OCI-LY7 (cell line): Measurements from ENCODE around the gene SEMA5A. TPM values are rescaled to one million over a fixed set of nuclear protein-coding genes. Genes with fewer than 3 reads are reported as not detected.

Experiments used
- BruUV-seq: library from RNA; stranded (reverse); fragments of 400-500 nt; replicated peaks from 2 replicates; lab custom pipeline; 2021; lab: Mats Ljungman, UMichigan
- CTCF ChIA-PET: fragments of 300-600 bp; sonication (Branson Sonifier 250); formaldehyde crosslinking; loops from one replicate; lab custom pipeline; 2022; ENCODE audit warnings: antibody characterized with exemption; ENCODE audit not compliant: unreplicated experiment; lab: Charles Lee
- POLR2A ChIA-PET: fragments of 300-600 bp; sonication (Branson Sonifier 250); formaldehyde crosslinking; loops from one replicate; lab custom pipeline; 2022; ENCODE audit warnings: antibody characterized with exemption; lab: Charles Lee
- DNase-seq: peaks from one replicate; pipeline ENCODE4 v3.0.0-alpha.2; 2015; ENCODE audit warnings: low spot score
- H2AFZ ChIP-seq: fragments of 200-600 bp; sonication (generic), shearing (Covaris generic); 2 replicates; pipeline ENCODE4 v1.6.1; 2014; ENCODE audit warnings: mild to moderate bottlenecking, antibody characterized with exemption, low read length, moderate library complexity
- H3K27ac ChIP-seq: fragments of 200-600 bp; sonication (generic); 2 replicates; pipeline ENCODE4 v1.5.1; 2014; ENCODE audit warnings: mixed run types, low read depth, mild to moderate bottlenecking, moderate library complexity, low read length, inconsistent platforms; ENCODE audit not compliant: poor library complexity, severe bottlenecking
- H3K36me3 ChIP-seq: fragments of 200-600 bp; sonication (generic); 2 replicates; pipeline ENCODE4 v1.6.1; 2014; ENCODE audit warnings: mild to moderate bottlenecking, antibody characterized with exemption, low read length, moderate library complexity, mixed read lengths; ENCODE audit not compliant: insufficient read depth
- H3K4me1 ChIP-seq: fragments of 200-600 bp; sonication (generic); 2 replicates; pipeline ENCODE4 v1.5.1; 2014; ENCODE audit warnings: mild to moderate bottlenecking, low read length; ENCODE audit not compliant: insufficient read depth, poor library complexity, severe bottlenecking
- H3K4me2 ChIP-seq: fragments of 200-600 bp; sonication (generic); 2 replicates; pipeline ENCODE4 v1.6.1; 2014; ENCODE audit warnings: mild to moderate bottlenecking, low read length
- H3K4me3 ChIP-seq: fragments of 200-600 bp; sonication (generic); 2 replicates; pipeline ENCODE4 v1.5.1; 2014; ENCODE audit warnings: mild to moderate bottlenecking, low read depth, low read length; ENCODE audit not compliant: poor library complexity, severe bottlenecking
- H3K79me2 ChIP-seq: fragments of 200-600 bp; sonication (generic); 2 replicates; pipeline ENCODE4 v1.6.1; 2016; ENCODE audit warnings: low read depth, mild to moderate bottlenecking, low read length, moderate library complexity, mixed read lengths; ENCODE audit not compliant: insufficient read depth
- H3K9me2 ChIP-seq: fragments of 200-600 bp; sonication (generic); 2 replicates; pipeline ENCODE4 v1.6.1; 2016; ENCODE audit warnings: mild to moderate bottlenecking, low read length, mixed read lengths; ENCODE audit not compliant: insufficient read depth
- H3K9me3 ChIP-seq: fragments of 200-600 bp; sonication (generic); 2 replicates; pipeline ENCODE4 v1.6.1; 2014; ENCODE audit warnings: mild to moderate bottlenecking, mixed run types, low read length, mixed read lengths
- H4K20me1 ChIP-seq: fragments of 200-600 bp; sonication (generic); 2 replicates; pipeline ENCODE4 v1.6.1; 2014; ENCODE audit warnings: mild to moderate bottlenecking, antibody characterized with exemption, low read length, moderate library complexity, mixed read lengths; ENCODE audit not compliant: insufficient read depth
- CTCF ChIP-seq: fragments of 200-600 bp; sonication (generic); conservative IDR thresholded peaks from 2 replicates; pipeline ENCODE4 v1.5.1; 2014; ENCODE audit warnings: mild to moderate bottlenecking, antibody characterized with exemption, low read length, moderate library complexity, mixed read lengths
- EZH2phosphoT487 ChIP-seq: fragments of 200-600 bp; sonication (generic); IDR thresholded peaks from 2 replicates; pipeline ENCODE4 v1.6.1; 2018; ENCODE audit warnings: low read depth, borderline replicate concordance, mild to moderate bottlenecking, mixed run types, antibody characterized with exemption, low read length, moderate library complexity, mixed read lengths
- intact Hi-C: fragments of 100-400 bp; cut with micrococcal nuclease; formaldehyde crosslinking; loops from one replicate; pipeline ENCODE4 v1.10.0; 2022; ENCODE audit not compliant: unreplicated experiment
- total RNA-seq, 2 experiments: library from RNA; depleted of rRNA in 1 of 2; stranded (reverse); fragments of >200 nt in 1 of 2; shearing (Covaris generic) in 1 of 2; gene quantifications; 2 replicates each; pipeline ENCODE4 v1.2.3, GENCODE V29; 2014 to 2022

The SEMA5A gene
- total RNA-seq, 2 experiments from 2014 or later: not detected

- H3K9me3 ChIP-seq: no peaks in the 10 kb centered on the region
- intact Hi-C loops: no loop called here
- POLR2A ChIA-PET: interaction anchor here (0.6 kb wide), 2 partner anchors 21 to 391 kb away, joined by 3 read pairs; no protein-coding TSS in a partner anchor
- no peaks in the 10 kb centered on the region for H3K9me2 ChIP-seq
- no peak overlapping the region for H3K27ac ChIP-seq
- no peaks in the 10 kb centered on the region for H4K20me1 ChIP-seq
- H2AFZ ChIP-seq: no peak overlapping the region
- no TSS peak for BruUV-seq
- no peaks in the 10 kb centered on the region for H3K36me3 ChIP-seq
- CTCF ChIA-PET: no interaction called here
- H3K79me2 ChIP-seq: no peaks in the 10 kb centered on the region
- no peaks in the 10 kb centered on the region for H3K4me1 ChIP-seq
- DNase-seq: no peak
- H3K4me3 ChIP-seq: no peak overlapping the region
- no peak for TF ChIP-seq EZH2phosphoT487
- no peak for TF ChIP-seq CTCF
- H3K4me2 ChIP-seq: no peak overlapping the region
Measured at GRCh38 chr5:9438596-9439354, 107.1 kb downstream of the SEMA5A start.

GRCh38 chr5:9437741-9438240, 108.1 kb downstream of the SEMA5A start:
- Histone ChIP-seq H3K4me1 (no peaks in the 10 kb centered on the region), H2AFZ (no peak overlapping the region), H3K27ac (no peak overlapping the region), H3K79me2 (no peaks in the 10 kb centered on the region), H3K4me3 (no peak overlapping the region), H3K9me2 (no peaks in the 10 kb centered on the region), H3K36me3 (no peaks in the 10 kb centered on the region), H4K20me1 (no peaks in the 10 kb centered on the region), H3K9me3 (no peaks in the 10 kb centered on the region), H3K4me2 (no peak overlapping the region)
- POLR2A ChIA-PET: interaction anchor here (0.6 kb wide), 1 partner anchor 761 kb away, joined by 4 read pairs; no protein-coding TSS in a partner anchor
- intact Hi-C loops: no loop called here
- CTCF ChIA-PET: no interaction called here
- no peak for DNase-seq
- no peak for TF ChIP-seq CTCF
- no TSS peak for BruUV-seq

- no TSS peak for BruUV-seq
- Histone ChIP-seq H3K27ac (no peak overlapping the region), H3K79me2 (no peaks in the 10 kb centered on the region), H3K4me3 (no peak overlapping the region), H3K36me3 (no peaks in the 10 kb centered on the region), H4K20me1 (no peaks in the 10 kb centered on the region), H3K9me2 (no peaks in the 10 kb centered on the region), H3K4me1 (no peaks in the 10 kb centered on the region), H2AFZ (no peak overlapping the region), H3K4me2 (no peak overlapping the region), H3K9me3 (no peaks in the 10 kb centered on the region)
- no peak for DNase-seq
- intact Hi-C loops: no loop called here
- TF ChIP-seq EZH2phosphoT487: no peak
- ChIA-PET CTCF (no interaction called here), POLR2A (no interaction called here)
Measured at GRCh38 chr5:9431496-9432258, 114.2 kb downstream of the SEMA5A start.
